Prostate gland (tissue), 2 donors: ENCODE measurements around the gene LENG1. TPM values are rescaled to one million over a fixed set of nuclear protein-coding genes. Genes with fewer than 3 reads are reported as not detected.
A peak's percentile ranks its signal among the peaks of the same experiment; 100 is the strongest.
"Not testable (repeated sequence)": the region's sequence is repeated elsewhere in the genome, so short reads cannot be mapped to it uniquely, and the experiment has no call there.

ENCODE experiments used
- DNase-seq: peaks from one replicate; pipeline ENCODE4 v3.0.0-alpha.2; 2019; ENCODE audit warnings: low spot score
- H3K27ac ChIP-seq, 2 donors: fragments of 200-600 bp; sonication (generic); 2 replicates each; pipeline ENCODE4 v1.5.1; 2017 to 2019
- H3K27me3 ChIP-seq: fragments of 200-600 bp; sonication (generic); replicated peaks from 2 replicates; pipeline ENCODE4 v1.5.1; 2019; ENCODE audit not compliant: insufficient read depth
- H3K36me3 ChIP-seq, 2 donors: fragments of 200-600 bp; sonication (generic); 1 replicate in 1 of 2; 2 replicates in 1 of 2; pipeline versions ENCODE4 v1.5.1 to v1.8.1; 2017 to 2019
- H3K4me1 ChIP-seq: fragments of 200-600 bp; sonication (generic); replicated peaks from 2 replicates; pipeline ENCODE4 v1.5.1; 2019
- H3K4me3 ChIP-seq, 2 donors: fragments of 200-600 bp; sonication (generic); 2 replicates each; pipeline ENCODE4 v1.5.1; 2017 to 2019
- H3K9me3 ChIP-seq: fragments of 200-600 bp; sonication (generic); 2 replicates; pipeline ENCODE4 v1.5.1; 2017
- POLR2A ChIP-seq: fragments of 450-650 bp; IDR thresholded peaks from one replicate; pipeline ENCODE4 v1.6.1; 2016; ENCODE audit warnings: antibody characterized with exemption, mild to moderate bottlenecking
- POLR2AphosphoS5 ChIP-seq: sonication (generic); formaldehyde crosslinking; IDR thresholded peaks from one replicate; pipeline ENCODE4 v1.6.1; 2017; ENCODE audit warnings: antibody characterized with exemption
- WGBS: methylation state at CpG from one replicate; pipeline ENCODE4 v1.1.5; 2018; 5-methylcytosine and 5-hydroxymethylcytosine counted together
- intact Hi-C: fragments of 100-400 bp; cut with DNase I; formaldehyde crosslinking; loops from one replicate; pipeline ENCODE4 v1.14.2; 2022
- total RNA-seq, 2 donors: library from RNA; depleted of rRNA; stranded (reverse); fragments of >200 nt; gene quantifications; one replicate each; pipeline ENCODE4 v1.1.0, GENCODE V29; 2016
- TF ChIP-seq, protein P1 (sequence below), 4 experiments: fragments of 200-600 bp in 2 of 4; fragments of 450-650 bp in 2 of 4; sonication (generic) in 2 of 4; IDR thresholded peaks; 1 replicate in 3 of 4; 2 replicates in 1 of 4; pipeline ENCODE4 v1.5.1; 2016 to 2019; ENCODE audit warnings: antibody characterized with exemption in 4 of 4, mild to moderate bottlenecking in 2 of 4, moderate library complexity in 2 of 4

The LENG1 gene
- total RNA-seq, 2 donors from 2014 or later: 7.6 to 14.7 TPM

DNA sequence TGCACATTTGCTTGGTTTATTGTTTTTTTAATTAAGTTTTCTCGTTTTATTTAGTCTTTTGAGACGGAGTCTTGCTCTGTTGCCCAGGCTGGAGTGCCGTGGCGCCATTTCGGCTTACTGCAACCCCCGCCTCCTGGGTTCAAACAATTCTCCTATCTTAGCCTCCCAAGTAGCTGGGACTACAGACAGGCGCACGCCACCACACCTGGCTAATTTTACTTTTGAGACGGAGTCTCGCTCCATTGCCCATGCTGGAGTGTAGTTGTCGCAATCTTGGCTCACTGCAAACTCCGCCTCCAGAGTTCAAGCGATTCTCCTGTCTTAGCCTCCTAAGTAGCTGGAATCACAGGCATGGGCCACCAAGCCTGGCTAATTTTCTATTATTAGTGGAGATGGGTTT is 42.5 kb upstream of the LENG1 start:
- peaks cover 7 to 29% of the 10 kb centered on the region in 2 donors for H3K36me3 ChIP-seq
- peaks cover 13% of the 10 kb centered on the region for H3K4me1 ChIP-seq
- H3K27ac ChIP-seq: peak overlapping the region; percentile 97 to 98
- no peak for DNase-seq
- TF ChIP-seq, protein P1, sequence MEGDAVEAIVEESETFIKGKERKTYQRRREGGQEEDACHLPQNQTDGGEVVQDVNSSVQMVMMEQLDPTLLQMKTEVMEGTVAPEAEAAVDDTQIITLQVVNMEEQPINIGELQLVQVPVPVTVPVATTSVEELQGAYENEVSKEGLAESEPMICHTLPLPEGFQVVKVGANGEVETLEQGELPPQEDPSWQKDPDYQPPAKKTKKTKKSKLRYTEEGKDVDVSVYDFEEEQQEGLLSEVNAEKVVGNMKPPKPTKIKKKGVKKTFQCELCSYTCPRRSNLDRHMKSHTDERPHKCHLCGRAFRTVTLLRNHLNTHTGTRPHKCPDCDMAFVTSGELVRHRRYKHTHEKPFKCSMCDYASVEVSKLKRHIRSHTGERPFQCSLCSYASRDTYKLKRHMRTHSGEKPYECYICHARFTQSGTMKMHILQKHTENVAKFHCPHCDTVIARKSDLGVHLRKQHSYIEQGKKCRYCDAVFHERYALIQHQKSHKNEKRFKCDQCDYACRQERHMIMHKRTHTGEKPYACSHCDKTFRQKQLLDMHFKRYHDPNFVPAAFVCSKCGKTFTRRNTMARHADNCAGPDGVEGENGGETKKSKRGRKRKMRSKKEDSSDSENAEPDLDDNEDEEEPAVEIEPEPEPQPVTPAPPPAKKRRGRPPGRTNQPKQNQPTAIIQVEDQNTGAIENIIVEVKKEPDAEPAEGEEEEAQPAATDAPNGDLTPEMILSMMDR (IDR thresholded peaks at IDR 0.05): no peak
- TF ChIP-seq POLR2AphosphoS5 (no peak), POLR2A (no peak)
- intact Hi-C loops: no loop called here
- H3K27me3 ChIP-seq: no peaks in the 10 kb centered on the region
- WGBS: 81% methylated on average over 13 of the region's 13 CpGs
- no peaks in the 10 kb centered on the region for H3K9me3 ChIP-seq
- peak overlapping the region; percentile 48 to 60 for H3K4me3 ChIP-seq

DNA sequence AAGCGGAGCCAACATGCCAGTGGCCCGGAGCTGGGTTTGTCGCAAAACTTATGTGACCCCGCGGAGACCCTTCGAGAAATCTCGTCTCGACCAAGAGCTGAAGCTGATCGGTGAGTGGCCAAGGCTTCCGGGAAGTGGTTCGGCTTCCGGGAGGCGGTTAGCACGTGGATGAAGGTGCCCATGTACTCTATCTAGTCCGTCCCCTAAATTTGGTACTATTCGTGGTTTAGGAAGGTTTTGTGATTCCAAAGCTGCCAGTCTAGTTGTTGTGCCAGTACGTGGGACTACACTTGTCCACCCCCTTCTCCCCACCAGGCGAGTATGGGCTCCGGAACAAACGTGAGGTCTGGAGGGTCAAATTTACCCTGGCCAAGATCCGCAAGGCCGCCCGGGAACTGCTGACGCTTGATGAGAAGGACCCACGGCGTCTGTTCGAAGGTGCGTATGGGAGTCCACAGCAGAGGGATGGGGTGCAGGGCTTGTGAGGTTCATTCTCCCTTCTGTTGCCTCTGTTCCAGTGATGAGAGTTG is 41.7 kb upstream of the LENG1 start:
- WGBS: 1% methylated on average over 28 of the region's 28 CpGs
- Histone ChIP-seq H3K27me3 (no peaks in the 10 kb centered on the region), H3K4me3 (peak overlapping the region; percentile 48 to 60), H3K27ac (peak overlapping the region; percentile 97 to 98), H3K36me3 (peaks cover 2 to 22% of the 10 kb centered on the region in 2 donors), H3K9me3 (no peaks in the 10 kb centered on the region), H3K4me1 (peaks cover 13% of the 10 kb centered on the region)
- no peak for DNase-seq
- TF ChIP-seq POLR2A: no peak
- TF ChIP-seq POLR2AphosphoS5: no peak
- TF ChIP-seq, protein P1 (IDR thresholded peaks at IDR 0.05): no peak
- intact Hi-C loops: no loop called here

DNA sequence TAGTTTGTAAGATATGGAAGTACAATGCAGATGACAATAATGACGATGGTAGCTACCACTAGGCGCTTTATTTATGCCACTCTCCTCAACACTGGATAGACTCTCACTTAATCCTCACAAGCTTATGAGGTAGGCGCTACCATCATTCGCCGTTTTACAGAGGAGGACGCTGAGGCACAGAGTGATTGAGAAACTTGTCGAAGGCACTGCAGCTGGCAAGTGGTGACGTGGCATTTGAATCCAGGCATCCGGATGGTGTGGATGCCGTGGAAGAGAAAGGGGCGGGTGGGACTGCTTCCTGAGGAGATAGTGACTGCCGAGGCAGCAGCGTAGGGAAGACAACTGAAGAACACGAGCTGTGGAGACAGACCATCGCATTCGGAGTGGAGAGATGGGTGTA is 39.9 kb upstream of the LENG1 start:
- TF ChIP-seq, protein P1 (IDR thresholded peaks at IDR 0.05): no peak
- no peak for TF ChIP-seq POLR2A
- no peak for TF ChIP-seq POLR2AphosphoS5
- 92% methylated on average over 16 of the region's 16 CpGs for WGBS
- H3K4me3 ChIP-seq: no peak overlapping the region
- DNase-seq: no peak
- intact Hi-C loops: no loop called here
- H3K9me3 ChIP-seq: no peaks in the 10 kb centered on the region
- peaks cover 11% of the 10 kb centered on the region for H3K4me1 ChIP-seq
- no peaks in the 10 kb centered on the region for H3K27me3 ChIP-seq
- no peak overlapping the region for H3K27ac ChIP-seq
- peaks cover 0 to 12% of the 10 kb centered on the region in 2 donors for H3K36me3 ChIP-seq

DNA sequence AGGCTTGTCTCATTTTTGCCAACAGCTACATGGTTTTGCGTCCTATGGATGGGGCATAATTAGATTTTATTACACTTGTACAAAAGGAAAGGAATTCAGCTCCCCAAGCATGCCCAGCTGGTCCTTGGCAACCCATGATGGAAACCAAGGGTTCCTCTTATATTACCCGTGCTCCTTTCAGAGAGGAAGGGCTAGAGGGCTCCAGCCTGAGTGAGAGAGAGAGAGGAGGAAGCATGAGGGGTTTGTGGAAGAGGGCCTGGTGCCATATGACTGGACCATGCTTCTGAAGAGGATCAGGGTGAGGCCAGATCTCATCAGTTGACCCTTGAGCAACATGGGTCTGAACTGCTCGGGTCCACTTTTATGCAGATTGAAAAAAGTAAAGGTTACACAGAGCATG is 37.6 kb upstream of the LENG1 start:
- intact Hi-C loops: no loop called here
- Histone ChIP-seq H3K36me3 (peaks cover 0 to 4% of the 10 kb centered on the region in 2 donors), H3K27me3 (no peaks in the 10 kb centered on the region), H3K9me3 (no peaks in the 10 kb centered on the region), H3K27ac (no peak overlapping the region), H3K4me3 (no peak overlapping the region), H3K4me1 (peaks cover under 1% of the 10 kb centered on the region)
- DNase-seq: no peak
- TF ChIP-seq, protein P1 (IDR thresholded peaks at IDR 0.05): no peak
- TF ChIP-seq POLR2AphosphoS5: no peak
- no peak for TF ChIP-seq POLR2A
- WGBS: 64% methylated on average over 3 of the region's 3 CpGs

DNA sequence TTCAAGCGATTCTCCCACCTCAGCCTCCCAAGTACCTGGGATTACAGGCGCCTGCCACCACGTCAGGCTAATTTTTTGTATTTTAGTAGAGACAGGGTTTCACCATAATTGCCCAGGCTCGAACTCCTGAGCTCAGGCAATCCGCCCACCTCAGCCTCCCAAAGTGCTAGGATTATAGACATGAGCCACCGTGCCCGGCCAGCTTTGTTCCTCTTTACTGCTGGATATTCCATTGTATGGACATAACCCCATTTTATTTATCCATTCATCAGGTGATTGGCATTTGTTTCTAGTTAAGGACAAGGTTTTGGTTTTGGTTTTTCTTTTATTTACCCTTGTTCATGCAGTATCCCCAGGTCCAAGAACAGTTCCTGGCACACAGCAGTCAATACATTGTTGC is 37.0 kb upstream of the LENG1 start:
- no peaks in the 10 kb centered on the region for H3K9me3 ChIP-seq
- no peak overlapping the region for H3K27ac ChIP-seq
- no peaks in the 10 kb centered on the region for H3K27me3 ChIP-seq
- no peak overlapping the region for H3K4me3 ChIP-seq
- H3K4me1 ChIP-seq: peaks cover 4% of the 10 kb centered on the region
- WGBS: 75% methylated on average over 7 of the region's 7 CpGs
- TF ChIP-seq POLR2A (no peak), POLR2AphosphoS5 (no peak)
- TF ChIP-seq, protein P1 (IDR thresholded peaks at IDR 0.05): no peak
- intact Hi-C loops: no loop called here
- no peak for DNase-seq
- peaks cover 0 to 4% of the 10 kb centered on the region in 2 donors for H3K36me3 ChIP-seq

DNA sequence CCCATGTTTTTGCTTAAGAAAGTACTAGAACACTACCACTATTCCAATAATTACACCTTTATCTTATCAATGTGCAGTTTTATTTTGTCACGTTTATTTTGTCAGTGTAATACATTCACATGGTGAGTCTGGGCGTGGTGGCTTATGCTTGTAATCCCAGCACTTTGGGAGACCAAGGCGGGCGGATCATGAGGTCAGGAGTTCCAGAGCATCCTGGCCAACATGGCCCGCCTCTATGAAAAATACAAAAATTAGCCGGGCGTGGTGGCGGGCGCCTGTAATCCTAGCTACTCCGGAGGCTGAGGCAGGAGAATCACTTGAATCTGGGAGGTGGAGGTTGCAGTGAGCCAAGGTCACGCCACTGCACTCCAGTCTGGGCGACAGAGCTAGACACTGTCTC is 34.9 kb upstream of the LENG1 start:
- WGBS: 95% methylated on average over 12 of the region's 12 CpGs
- H3K27me3 ChIP-seq, intact Hi-C loops: not testable (repeated sequence)

More for the DNA sequence above, 34.9 kb upstream of the LENG1 start:
- H3K27ac ChIP-seq, DNase-seq, H3K36me3 ChIP-seq, H3K4me1 ChIP-seq, H3K9me3 ChIP-seq, H3K4me3 ChIP-seq: not testable (repeated sequence)
